GM12801 (cell line): ENCODE data around the gene WFDC1.

Source experiments
- TF ChIP-seq, protein P1 (sequence below): IDR thresholded peaks from one replicate; pipeline ENCODE4 v1.5.1; 2011; ENCODE audit warnings: control low read depth; ENCODE audit not compliant: insufficient read length; ENCODE audit errors: extremely low read depth

The WFDC1 gene

DNA sequence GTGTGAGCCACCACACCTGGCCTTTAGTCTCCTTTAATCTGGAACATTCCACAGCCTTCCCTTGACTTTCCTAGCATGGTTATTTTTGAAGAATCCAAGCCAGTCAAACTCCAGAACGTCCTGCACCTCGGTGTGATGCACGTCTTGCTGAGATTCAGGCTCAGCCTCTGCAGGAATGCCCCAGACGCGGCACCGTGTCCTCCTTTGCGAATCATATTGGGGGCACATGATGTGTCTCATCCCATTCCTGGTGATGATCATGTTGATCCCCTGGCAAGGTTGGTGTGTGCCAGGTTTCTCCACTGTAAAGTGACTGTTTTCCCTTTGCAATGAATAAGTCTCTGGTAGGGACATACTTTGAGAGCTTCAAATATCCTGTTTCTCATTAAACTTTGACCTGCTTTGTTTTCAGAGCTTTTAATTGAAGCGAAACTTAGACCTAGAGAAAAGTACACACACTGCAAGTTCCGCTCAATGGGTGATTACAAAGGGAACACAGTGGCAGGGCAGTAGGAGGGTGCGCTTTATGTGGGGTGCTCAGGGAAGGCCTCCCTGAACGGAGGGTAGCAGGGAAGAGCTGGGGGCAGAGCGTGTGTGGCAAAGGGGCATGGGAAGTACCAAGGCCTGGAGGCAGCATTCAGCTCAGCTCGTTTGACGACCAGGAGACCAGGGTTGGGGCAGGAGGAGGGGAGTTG, 64.1 kb downstream of the WFDC1 start:
- TF ChIP-seq, protein P1, sequence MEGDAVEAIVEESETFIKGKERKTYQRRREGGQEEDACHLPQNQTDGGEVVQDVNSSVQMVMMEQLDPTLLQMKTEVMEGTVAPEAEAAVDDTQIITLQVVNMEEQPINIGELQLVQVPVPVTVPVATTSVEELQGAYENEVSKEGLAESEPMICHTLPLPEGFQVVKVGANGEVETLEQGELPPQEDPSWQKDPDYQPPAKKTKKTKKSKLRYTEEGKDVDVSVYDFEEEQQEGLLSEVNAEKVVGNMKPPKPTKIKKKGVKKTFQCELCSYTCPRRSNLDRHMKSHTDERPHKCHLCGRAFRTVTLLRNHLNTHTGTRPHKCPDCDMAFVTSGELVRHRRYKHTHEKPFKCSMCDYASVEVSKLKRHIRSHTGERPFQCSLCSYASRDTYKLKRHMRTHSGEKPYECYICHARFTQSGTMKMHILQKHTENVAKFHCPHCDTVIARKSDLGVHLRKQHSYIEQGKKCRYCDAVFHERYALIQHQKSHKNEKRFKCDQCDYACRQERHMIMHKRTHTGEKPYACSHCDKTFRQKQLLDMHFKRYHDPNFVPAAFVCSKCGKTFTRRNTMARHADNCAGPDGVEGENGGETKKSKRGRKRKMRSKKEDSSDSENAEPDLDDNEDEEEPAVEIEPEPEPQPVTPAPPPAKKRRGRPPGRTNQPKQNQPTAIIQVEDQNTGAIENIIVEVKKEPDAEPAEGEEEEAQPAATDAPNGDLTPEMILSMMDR, result no peak

DNA sequence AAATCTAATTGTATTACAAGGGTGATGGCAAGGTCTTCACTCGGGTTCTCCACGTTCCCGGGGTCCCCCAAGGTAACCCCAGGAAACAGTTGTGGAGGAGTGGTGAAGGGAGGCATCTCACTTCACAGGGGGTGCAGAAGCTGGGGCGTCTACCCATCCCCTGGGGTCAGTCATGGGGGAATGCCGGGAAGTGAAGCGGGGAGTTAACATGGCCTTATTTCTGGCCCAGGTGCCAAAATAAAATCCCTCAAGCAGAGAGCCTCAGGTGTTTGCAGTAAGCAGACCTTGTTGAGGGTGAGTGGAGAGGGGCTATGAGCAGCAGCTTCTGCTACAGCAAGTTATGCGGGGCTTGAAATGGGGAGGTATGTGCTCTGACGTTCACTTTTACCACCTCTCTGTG, 64.6 kb downstream of the WFDC1 start:
- TF ChIP-seq, protein P1, result no peak

DNA sequence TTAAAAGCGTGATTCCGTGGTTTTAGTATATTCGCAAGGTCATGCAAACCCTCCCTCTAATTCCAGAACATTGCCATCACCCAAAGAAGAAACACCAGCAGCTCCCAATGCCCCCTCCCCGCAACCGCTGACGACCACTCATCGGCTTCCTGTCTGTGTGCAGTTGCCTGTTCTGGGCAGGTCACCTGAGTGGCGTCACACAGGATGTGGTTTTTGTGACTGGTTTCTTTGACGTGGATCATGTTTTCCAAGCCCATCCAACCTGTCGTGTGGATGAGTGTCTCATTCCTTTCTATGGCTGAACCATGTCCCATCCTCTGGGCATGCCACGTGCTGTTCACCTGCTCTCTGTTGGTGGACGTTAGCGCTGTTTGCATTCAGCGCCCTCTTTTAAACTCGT, 65.5 kb downstream of the WFDC1 start:
- TF ChIP-seq, protein P1, result no peak

DNA sequence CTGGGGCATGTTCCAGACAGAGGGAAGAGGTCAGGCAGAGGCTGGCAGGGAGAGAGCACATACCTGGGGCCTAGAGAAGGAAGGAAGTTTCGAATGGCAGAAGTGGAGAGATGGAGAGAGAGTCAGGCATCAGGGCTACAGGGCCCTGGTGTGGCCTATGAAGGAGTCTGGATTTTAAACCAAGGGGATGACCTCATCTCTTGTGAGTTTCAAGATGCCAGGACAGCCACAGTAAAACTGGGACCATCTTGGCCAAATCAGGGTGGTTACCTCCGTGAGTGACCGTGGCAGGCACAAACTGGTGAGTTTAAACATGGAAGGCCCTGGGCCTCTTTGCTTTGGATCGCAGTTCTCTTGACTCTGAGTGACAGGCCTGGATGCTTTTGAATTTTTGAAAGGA, 66.1 kb downstream of the WFDC1 start:
- TF ChIP-seq, protein P1, result no peak

DNA sequence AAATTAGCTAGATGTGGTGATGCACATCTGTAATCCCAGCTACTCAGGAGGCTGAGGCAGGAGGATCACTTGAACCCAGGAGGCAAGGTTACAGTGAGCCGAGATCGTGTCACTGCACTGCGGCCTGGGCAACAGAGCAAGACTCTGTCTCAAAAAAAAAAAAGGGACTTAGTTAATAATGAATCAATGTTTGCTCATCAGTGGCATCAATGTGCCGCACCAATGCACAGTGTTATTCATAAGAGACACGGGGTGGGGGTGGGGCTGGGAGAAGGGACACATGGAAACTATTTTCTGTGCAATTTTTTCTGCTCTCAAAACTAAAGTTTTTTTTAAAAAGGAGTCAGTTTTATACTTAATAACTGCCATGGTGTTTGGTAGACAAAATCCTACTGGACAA, 66.9 kb downstream of the WFDC1 start:
- TF ChIP-seq, protein P1, result no peak

DNA sequence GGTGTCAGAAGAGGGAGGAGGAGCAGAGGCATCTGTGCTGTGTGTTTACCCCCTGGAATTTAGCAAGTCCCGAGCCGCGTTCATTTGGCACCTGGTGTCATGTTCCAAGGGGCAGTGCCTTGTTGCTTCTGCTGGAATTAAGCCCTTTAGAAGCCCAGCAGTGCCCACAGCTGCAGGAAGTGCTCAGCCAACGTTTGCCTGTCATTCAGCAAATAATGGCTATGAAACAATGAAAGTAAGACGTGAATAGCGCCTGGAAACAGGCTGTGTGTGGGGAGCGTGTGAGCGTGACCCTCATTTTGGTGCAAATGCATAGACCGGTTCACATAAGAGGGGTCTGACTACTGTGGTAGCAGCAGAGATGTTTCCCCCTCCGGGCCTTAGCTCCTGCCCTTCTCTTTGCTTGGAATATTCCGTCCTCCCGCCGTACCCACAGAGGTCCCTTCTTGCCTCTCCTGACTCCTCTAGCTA, 67.8 kb downstream of the WFDC1 start:
- TF ChIP-seq, protein P1, result no peak

DNA sequence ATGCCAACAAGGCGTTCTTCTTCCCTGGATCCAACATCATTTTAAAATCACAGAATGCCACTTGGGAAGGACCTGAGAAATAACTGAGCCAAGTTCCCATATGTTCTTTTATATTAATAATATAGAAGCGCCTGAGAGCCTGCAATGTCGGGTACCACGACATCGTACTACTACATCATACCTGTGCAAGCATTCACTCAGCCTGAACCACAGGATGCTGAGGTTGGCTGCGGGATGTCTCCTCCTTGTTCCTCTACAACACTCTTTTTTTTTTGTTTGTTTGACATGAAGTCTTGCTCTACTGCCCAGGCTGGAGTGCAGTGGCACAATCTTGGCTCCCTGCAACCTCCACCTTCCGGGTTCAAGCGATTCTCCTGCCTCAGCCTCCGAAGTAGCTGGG, 71.5 kb downstream of the WFDC1 start:
- TF ChIP-seq, protein P1, result no peak

DNA sequence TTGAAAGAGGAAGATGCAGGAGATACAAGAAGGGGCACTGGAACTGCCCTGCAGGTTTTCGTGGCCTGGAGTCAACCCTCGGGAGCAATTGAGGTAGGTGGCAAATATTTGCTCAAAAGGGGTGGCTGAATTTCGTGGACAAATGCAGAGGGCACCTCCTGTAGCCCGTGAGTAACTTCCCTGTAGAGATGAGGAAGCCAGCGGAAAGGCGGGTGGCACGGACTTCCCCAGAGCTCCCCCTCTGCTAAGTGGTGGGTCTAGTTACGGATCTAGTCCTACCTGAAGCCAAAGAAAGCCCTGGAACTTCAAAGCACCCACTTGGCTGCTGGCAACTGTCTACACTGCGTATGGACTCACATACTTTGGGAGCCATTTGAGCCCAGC, 72.6 kb downstream of the WFDC1 start:
- TF ChIP-seq, protein P1, result no peak
